HG02623 (cell line): ENCODE results near the gene ARSB.
"Not testable (repeated sequence)": the region's sequence is repeated elsewhere in the genome, so short reads cannot be mapped to it uniquely, and the experiment has no call there.

Experiments used
- ATAC-seq: cut with Tn5 transposase; IDR thresholded peaks from one replicate; pipeline ENCODE4 v1.9.1; 2021; ENCODE audit warnings: moderate library complexity; ENCODE audit not compliant: unreplicated experiment

The ARSB gene

DNA sequence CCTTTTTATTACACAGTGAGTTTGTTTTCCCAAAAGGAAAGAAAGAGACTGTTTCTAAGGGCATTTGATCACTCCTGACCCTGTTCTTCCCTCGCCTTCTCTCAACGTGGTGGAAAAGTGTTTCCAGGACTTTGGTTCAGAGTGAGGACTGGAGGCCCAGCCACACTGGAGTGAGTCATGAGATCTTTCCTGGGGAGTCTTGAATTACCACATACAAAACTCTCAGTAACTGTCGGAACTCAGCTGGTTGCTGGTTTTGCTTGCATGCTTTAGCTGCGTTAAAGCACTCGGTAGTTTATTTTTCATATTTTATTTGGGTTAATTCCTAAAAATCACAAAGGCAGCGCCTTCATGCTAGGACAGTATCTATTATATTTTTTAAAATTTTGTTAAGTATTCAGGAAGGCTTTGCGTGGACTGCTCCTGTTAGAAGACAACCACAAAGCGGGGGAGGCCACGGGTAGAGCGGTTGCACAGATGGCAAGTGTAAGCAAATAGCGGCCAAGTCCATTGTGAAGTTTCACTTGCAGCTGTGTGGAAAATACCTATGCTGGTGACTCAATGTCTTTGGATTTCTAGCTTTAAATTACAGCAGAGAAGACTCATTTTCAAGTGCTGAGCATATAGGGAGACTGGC, 77.7 kb downstream of the ARSB start:
- ATAC-seq, result no peak

DNA sequence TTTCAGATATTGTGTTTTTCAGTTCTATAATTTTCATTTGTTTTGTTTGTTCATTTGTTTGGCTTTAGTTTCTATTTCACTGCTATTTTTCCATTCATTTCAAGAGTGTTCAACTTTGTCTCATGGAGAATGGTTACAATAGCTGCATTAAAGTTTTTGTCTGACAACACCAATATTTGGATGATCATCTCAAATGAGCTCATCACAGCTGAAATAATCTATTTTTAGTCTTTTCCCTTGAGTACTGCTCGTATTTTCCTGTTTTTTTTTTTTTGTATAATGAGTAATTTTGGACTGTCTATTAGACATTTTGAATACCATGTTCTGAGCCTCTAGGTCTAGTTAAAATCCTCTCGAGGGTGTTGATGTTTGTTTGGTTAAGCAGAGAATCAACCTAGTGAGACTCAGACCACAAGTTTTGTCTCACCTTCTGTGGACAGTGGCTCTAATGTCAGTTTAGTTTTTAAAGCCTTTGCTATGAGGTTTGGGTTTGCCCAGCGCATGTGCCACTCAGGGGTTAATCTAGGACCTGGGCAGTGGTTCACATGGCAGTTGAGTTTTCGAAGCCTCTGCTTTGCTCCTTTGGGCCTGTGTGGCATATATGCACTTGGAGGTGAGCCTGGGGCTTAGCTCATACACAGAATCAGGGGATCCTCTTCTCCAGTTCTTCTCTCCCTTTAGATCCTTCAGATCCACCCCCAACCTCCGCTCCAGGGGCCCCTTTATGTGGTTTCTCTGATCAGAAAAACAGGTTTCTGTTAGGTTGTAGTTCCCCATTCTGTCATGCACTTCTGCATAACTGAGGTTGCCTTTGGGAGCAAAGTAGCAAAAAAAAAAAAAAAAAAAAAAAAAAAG, 79.8 kb downstream of the ARSB start:
- ATAC-seq, result peak; percentile 58

DNA sequence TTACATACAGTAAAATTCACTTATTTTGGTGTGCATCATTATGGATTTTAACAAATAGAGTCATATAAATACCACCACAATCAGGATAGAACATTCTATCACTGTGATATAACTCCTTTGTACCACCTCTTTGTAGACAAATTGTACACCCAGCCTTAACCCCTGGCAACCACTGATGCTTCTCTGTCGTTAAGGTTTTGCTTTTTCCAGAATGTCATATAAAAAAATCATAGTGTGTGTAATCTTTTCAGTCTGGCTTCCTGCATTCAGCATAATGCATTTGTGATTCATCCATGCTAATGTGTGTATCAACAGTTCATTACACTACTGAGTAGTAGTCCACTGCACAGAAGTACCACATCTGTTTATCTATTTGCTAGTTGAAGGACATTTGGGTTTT, 81.2 kb downstream of the ARSB start:
- ATAC-seq, result no peak

DNA sequence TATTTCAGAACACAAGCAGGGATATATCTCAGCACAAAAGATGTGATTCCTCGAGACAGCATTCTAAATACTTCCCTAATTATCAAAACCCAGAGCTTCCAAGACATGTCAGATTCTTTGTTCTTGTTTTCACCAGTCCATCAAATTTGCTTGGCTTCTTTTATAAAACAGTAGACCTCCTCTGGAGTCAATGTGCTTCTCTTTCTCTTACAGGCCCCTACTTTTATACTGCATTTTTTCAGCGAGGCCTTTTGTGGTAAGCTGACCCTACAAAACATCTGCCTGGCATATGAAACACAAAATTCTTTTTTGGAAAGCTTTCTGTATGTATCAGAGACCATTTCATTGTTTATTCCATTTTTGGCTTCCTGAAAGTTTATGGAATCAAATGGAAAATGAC, 81.8 kb downstream of the ARSB start:
- ATAC-seq, result no peak

DNA sequence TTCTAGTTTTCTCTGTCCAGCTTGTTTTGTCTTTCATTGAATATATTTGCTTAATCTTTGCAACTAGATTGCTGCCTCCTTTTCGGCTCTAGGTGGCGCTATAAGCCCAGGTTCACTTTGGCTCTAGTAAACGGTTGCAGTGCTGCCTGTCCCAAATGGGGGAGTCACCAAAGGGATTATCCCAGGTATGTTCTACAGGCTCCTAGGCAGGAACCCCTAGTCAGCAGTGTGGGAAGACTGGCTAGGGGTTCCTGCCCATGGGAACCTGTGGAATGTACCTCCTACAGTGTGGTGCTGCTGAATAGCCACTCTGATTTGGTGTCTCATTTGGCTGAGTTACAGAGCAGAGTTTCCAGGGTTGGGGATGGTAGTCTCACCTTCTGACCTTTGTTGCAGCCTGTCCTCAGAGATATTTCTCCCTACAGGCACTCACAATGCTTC, 85.2 kb downstream of the ARSB start:
- no peak for ATAC-seq

DNA sequence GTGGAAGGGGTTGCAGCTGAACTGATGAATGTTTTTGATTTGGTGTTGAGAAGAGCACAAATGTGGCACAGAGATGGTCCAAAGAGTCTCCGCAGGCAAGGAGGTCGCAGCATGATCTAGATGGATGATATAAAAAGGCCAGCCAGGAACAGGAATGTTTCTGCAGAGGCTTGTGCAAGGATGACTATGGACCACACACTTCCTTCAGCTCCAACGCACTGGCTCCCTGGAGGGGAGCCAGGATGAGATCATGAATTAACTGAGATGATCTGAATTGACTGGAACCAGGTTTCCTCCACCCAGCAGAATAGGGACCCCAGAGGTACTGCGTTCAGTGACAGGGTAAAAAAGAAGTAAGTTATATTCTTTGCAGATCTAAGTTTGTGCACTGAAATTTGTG, 89.0 kb downstream of the ARSB start:
- no peak for ATAC-seq

DNA sequence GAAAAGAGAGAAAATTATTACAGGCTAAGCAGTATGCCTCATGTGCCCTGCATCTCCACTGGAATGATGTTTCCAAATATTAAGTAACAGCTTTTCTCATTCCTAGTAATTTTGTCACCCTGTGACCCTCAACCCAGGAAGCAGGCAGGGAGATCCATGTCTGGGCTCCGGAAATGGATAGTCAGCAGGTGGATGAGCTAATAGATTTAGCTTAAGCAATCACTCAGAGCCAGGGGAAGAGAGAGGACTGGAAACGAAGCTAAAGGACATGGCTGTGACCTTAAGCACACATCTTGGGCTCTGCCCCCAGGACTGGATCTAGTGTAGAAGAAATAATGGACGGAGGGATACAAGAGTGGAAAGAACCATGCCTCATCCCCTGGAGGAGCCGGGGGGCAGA, 89.5 kb downstream of the ARSB start:
- no peak for ATAC-seq

DNA sequence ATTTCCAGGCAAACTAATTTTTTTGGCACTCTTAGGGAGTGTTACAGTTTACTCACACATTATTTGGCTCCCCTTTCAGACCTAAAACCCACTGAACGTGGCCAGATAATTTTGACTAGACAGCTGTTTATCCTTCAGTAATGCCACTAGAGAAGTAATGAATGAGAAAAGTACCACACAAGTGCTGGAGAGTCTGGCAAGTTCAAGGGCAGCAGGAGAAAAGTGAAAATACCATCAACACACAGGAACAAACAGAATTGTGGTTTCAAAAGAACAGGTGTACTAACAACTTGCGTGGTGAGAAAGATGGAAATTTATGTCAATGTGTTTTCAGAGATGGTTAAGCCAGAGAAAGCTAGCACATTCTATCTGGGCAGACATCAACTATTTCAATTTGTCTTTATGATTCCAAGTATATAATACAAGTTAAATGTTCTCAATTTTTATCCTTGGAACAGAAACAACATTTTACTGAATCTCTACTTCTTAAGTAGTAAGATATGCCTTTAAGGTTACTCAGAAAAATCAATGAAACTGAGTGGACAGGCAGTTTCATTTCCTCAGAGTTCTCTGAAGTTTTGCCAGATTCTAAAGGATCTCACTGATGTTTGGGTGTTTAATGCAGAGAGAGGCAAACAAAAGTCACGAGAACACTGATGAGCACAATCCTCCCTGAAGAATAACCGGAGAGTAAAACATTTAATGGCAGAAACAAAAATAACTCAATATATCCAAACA, 91.0 kb downstream of the ARSB start:
- no peak for ATAC-seq

DNA sequence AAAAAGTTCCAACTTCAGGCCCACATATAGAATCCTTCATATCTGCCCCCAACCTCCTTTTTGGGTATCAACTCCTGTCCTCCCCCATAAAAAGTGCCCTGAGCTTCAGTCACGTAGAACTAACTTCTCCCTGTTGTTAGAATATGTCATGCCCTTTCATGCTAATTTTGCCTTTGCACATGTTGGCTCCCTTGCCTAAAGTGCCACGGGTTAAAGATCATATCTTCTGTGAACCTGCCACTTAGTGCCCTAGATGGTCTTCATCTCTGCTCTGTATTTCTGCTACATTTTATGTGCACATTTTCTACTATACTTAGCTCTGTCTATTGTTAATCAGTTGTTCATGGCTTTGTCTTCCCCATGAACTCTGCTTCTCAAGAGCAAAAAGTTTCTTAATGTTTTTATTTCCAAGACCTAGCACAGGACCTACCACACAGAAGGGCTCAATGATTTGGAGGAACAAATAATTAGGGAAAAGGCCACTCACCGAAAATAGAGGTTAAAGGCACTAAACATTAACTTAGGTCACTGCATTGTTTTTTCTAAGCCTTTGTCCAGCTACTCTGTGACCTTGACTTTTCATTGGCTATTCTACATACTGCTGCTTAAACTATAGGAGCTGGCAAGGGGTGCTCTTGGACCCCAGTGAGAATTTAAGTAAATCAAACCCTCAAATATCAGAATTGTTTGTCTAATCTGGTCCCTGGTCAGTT, 94.3 kb downstream of the ARSB start:
- ATAC-seq, result no peak

DNA sequence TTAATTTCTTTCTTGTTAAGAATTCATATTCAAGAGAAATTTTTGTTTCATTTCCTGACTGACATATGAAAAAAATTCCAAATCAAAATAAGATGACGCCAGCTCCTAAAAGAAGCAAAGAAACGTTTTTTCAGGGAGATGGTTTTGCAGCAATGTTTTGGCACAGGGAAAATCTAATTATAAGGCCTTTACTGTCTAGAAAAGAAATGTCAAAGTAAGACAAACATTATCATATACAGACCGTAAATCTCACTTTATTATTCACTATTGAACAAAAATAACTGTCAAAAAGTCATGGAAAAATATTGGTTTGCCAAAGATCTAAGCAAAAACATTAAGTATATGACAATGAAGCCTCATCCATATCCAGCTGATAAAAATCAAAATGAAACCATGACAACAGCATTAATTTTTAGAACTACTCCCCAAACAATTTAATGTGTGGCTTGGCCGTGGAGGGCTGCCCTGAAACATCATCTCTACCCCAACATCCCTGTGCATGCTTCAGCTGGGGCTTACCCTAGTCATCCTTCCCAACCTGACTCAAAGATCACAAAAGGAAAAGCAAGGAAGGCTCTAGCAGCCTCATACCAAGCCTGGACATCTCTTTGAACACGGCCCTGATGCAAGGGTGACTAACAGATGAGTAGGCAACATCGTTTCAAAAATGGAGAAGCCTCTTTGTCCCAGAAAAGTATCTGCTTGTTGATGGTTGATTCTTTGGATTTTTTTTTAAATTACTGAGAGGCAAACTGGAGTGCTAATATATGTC, 95.6 kb downstream of the ARSB start:
- no peak for ATAC-seq

DNA sequence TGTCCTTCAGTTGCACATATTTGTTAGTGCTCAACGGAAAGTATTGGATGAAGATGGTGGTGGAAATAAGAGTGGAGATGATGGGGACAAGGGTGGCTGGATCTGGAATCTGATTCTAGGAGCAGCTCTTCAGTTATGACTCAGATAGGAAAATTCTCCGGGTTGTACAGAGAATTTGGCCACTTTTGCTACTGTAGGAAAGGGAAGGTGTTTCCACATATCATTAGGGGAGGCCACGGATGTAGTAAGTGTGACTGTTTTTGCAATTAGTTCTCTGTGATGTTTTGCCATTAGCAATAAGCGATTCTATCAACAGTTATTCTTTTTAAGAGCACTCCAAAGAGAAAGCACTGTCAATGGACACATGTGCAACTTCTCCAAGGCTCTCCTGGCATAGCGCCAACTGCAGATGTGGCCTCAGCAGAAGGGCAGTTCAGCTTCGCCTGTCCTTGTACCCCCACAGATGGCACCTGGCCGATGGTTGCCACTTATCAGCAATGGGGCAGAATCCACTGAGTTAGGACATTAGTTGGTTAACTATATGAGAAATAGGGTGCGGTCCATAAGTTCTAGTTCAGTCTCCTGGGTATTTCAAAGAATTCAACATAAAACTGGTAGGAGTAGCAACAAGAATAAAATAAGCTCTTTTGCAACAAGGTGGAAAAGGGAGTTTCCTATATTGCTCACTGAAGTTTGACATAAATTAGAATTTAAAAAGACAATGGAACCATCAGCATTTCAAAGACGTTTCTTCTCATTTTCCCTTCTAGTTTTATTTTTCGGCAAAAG, 96.3 kb downstream of the ARSB start:
- no peak for ATAC-seq

DNA sequence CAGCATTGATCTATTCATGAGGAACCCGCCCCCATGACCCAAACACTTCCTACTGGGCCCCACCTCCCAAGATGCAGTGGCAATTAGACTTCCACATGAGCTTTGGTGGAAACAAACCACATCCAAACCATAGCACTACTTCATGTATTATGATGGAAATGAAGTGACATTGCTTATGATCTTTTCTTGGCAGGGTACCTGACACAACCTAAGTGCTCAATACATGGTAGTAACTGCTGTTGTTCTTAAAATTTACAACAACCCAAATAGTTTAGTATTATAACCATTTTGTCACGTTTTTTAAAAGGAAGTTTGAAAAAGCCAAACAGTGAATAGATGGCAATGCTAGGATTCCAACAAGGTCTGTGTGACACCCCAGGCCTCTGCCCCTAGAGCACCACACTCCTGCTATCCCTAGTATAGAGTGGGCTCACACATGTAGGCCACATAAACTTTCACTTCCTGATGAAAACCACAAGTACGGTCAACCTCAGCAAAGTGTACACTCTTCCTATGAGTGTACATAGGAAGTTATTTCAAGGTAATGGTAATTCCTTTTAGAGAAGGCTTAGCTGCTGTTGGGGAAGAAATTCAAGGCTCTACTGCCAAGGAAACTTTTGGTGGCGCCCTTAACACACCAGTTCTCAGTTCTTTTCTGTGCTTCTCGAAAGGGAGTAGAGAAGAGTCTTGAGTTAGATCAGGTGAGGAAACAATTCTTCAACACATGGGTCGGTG, 97.6 kb downstream of the ARSB start:
- peak; percentile 94 for ATAC-seq

DNA sequence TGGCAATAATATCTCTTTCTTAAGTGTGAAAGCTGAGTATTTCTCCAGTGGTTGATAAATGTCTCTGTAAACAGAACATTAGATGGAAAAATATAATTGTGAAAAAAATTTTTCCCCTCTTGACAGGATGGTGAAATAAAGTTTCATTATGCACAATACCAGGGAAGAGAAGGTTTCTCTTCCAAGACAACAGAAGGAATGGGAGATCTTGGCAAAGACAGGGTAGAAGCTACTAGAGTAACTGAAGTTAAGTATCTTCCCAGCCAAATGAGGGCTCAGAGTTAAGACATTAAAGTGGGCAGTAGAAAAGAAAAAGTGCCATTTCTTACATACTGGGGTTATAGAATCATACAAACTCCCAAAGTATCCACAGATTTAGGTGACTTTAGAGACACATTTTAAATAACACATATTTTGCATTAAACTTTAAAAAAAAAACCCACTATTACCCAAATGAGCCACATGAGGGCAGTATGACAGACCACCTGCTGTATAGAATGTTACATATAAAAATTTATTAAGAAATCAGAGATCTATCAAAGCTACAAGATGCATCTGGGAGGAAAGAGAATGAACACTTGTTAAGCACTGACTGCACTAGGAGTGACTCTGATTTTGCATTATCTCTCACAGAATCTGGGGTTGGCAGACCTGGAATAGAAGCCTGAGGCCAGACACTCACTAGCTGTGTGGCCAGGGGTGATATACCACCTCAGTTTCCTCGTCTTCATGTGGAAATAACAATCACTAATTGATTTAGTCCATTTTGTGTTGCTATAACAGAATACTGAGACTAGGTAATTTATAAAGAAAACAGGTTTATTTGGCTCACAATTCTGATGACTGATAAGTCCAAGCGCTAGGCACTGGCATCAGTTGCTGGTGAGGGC, 98.5 kb downstream of the ARSB start:
- no peak for ATAC-seq

DNA sequence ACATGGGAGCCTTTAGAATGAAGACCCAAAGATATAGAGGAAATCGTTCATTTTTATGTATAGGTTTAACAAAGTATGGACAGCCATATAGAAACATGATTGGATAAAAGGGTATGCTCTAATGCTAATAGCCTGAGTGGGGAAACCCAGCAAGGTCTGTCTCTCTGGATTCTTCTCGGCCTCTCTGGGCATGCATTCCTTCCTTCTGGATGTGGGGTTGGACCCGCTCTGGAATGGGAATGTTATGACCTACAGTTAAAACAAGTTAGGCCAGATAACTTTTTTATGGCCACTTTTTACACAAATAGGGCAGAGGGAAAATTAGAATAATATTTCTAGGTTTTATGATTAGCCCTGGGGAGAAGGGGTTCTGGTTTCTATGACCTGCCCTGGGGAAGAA, 103.2 kb downstream of the ARSB start:
- no peak for ATAC-seq

DNA sequence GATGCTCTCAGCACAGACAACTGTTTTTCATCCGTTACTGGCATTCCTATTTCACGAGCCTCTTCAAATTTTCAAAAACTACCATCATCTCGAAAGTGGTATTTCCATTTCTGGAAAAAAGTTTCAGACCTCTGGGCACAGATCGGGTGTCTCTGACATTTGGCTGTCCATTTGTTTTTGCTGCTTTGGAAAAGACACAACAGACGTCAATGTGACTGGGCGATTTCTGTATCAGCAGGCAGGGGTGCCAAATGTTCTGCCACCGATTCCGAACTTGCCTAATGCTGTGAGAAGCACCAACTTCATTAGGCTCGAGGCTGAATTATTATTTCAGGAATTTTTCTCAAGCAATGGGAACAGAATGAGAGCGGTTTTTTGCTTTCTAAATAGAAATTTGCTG, 105.6 kb downstream of the ARSB start:
- no peak for ATAC-seq

DNA sequence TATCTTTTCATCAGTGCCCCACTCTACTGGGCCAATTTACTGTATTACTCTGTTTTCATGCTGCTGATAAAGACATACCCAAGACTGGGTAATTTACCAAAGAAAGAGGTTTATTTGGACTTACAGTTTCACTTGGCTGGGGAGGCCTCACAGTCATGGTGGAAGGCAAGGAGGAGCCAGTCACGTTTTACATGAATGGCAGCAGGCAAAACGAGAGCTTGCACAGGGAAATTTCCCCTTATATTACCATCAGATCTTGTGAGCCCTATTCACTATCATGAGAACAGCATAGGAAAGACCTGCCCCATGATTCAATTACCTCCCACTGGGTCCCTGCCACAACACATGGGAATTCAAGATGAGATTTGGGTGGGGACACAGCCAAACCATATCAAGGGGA, 119.0 kb downstream of the ARSB start:
- ATAC-seq, result not testable (repeated sequence)

DNA sequence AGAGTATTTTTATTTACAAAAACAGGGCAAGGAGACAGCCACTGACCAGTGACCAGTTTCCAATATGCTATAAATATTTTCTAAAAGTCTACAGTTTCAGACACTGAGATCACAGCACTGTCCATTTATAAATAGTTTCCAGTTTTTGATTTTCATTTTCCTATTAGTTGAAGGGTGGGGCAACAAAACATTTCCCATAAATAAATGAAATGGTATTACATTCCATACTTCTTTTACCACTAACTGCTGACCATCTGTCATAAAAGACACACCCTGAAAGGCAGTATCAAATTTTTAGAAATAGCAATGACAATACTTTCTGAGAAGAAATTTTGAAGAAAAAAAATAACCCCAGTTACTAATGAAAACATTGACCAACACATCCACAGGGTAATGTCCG, 126.7 kb downstream of the ARSB start:
- no peak for ATAC-seq

DNA sequence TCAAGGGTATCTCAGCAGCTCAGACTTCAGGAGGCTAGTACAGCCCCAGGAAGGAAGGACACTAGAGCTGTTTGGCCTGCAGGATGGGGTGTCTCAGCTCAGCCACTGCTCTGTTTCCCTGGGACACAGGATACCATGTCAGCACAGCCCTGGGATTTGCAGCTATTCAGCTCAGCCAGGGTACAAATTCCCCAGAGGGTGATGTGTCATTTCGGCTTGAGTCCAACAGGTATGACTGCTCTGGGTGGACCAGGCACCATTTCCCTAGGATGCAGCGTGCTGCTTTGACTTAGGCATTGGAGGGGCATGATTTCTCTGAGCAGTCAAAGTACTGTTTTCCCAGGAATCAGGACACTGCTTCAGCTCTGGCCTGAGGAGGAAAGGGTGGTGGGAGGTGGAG, 130.1 kb downstream of the ARSB start:
- no peak for ATAC-seq
